SK-N-SH treated with all-trans-retinoic acid at 6 μM for 48 hours (cell line): Measurements from ENCODE around the gene SLC35A2.
A peak's percentile ranks its signal among the peaks of the same experiment; 100 is the strongest.

ENCODE experiments used
- ATAC-seq: fragments of 200-7000 bp; cut with Tn5 transposase; 3 replicates; pipeline ENCODE4 v1.9.1; 2020; ENCODE audit warnings: mild to moderate bottlenecking, moderate library complexity
- ARNTL ChIP-seq: fragments of 450-650 bp; formaldehyde crosslinking; IDR thresholded peaks from 2 replicates; pipeline ENCODE4 v1.5.0; 2020; ENCODE audit warnings: low read depth, mild to moderate bottlenecking, moderate library complexity, borderline replicate concordance
- CSDC2 ChIP-seq: fragments of 250-450 bp; sonication (Bioruptor Pico); IDR thresholded peaks from 2 replicates; pipeline ENCODE4 v1.5.0; 2020; ENCODE audit warnings: mild to moderate bottlenecking, moderate library complexity
- CSRNP3 ChIP-seq: fragments of 250-450 bp; sonication (Bioruptor Pico); IDR thresholded peaks from 2 replicates; pipeline ENCODE4 v1.5.1; 2021; ENCODE audit warnings: mild to moderate bottlenecking, moderate library complexity
- ESRRG ChIP-seq: fragments of 250-450 bp; sonication (Bioruptor Pico); IDR thresholded peaks from 2 replicates; pipeline ENCODE4 v1.6.1; 2021; ENCODE audit warnings: mild to moderate bottlenecking
- GLIS3 ChIP-seq: fragments of 250-450 bp; sonication (Bioruptor Pico); IDR thresholded peaks from 2 replicates; pipeline ENCODE4 v1.5.0; 2020; ENCODE audit warnings: mild to moderate bottlenecking, moderate library complexity
- ISL1 ChIP-seq: fragments of 250-450 bp; sonication (Bioruptor Pico); IDR thresholded peaks from 2 replicates; pipeline ENCODE4 v2.1.2; 2022; ENCODE audit warnings: mild to moderate bottlenecking, moderate library complexity
- OSR1 ChIP-seq: fragments of 250-450 bp; sonication (Bioruptor Pico); IDR thresholded peaks from 2 replicates; pipeline ENCODE4 v1.8.0; 2022; ENCODE audit warnings: moderate library complexity, mild to moderate bottlenecking, inconsistent platforms
- PATZ1 ChIP-seq: fragments of 250-450 bp; sonication (Bioruptor Pico); IDR thresholded peaks from 2 replicates; pipeline ENCODE4 v1.8.0; 2020; ENCODE audit warnings: mild to moderate bottlenecking, moderate library complexity, borderline replicate concordance
- POU6F1 ChIP-seq: fragments of 250-450 bp; sonication (Bioruptor Pico); IDR thresholded peaks from 2 replicates; pipeline ENCODE4 v1.8.0; 2021; ENCODE audit warnings: low read depth, mild to moderate bottlenecking, moderate library complexity, borderline replicate concordance
- RARB ChIP-seq: fragments of 250-450 bp; sonication (Bioruptor Pico); IDR thresholded peaks from 2 replicates; pipeline ENCODE4 v1.8.0; 2021; ENCODE audit warnings: mild to moderate bottlenecking, moderate library complexity
- SNAI2 ChIP-seq: fragments of 250-450 bp; sonication (Bioruptor Pico); IDR thresholded peaks from 2 replicates; pipeline ENCODE4 v1.5.0; 2020; ENCODE audit warnings: mild to moderate bottlenecking, moderate library complexity
- TCF4 ChIP-seq: fragments of 250-450 bp; sonication (Bioruptor Pico); IDR thresholded peaks from 2 replicates; pipeline ENCODE4 v1.8.0; 2021; ENCODE audit warnings: mild to moderate bottlenecking, moderate library complexity, borderline replicate concordance
- TOX ChIP-seq: fragments of 250-450 bp; sonication (Bioruptor Pico); IDR thresholded peaks from 2 replicates; pipeline ENCODE4 v1.8.0; 2021; ENCODE audit warnings: mild to moderate bottlenecking, moderate library complexity, borderline replicate concordance
- ZC3H10 ChIP-seq: fragments of 250-450 bp; sonication (Bioruptor Pico); IDR thresholded peaks from 2 replicates; pipeline ENCODE4 v1.5.1; 2021; ENCODE audit warnings: mild to moderate bottlenecking, moderate library complexity
- ZFP3 ChIP-seq: fragments of 250-450 bp; sonication (Bioruptor Pico); IDR thresholded peaks from 2 replicates; pipeline ENCODE4 v1.5.0; 2020; ENCODE audit warnings: mild to moderate bottlenecking, moderate library complexity
- ZFP30 ChIP-seq: fragments of 450-650 bp; formaldehyde crosslinking; IDR thresholded peaks from 2 replicates; pipeline ENCODE4 v1.5.0; 2022; ENCODE audit warnings: mild to moderate bottlenecking, moderate library complexity
- ZNF565 ChIP-seq: fragments of 450-650 bp; formaldehyde crosslinking; conservative IDR thresholded peaks from 2 replicates; pipeline ENCODE4 v1.5.0; 2020; ENCODE audit warnings: low read depth, mild to moderate bottlenecking, moderate library complexity
- ZNF70 ChIP-seq: fragments of 450-650 bp; formaldehyde crosslinking; IDR thresholded peaks from 2 replicates; pipeline ENCODE4 v1.5.0; 2020; ENCODE audit warnings: mild to moderate bottlenecking, moderate library complexity
- ZNF8 ChIP-seq: fragments of 450-650 bp; formaldehyde crosslinking; IDR thresholded peaks from 2 replicates; pipeline ENCODE4 v1.5.0; 2020; ENCODE audit warnings: mild to moderate bottlenecking, moderate library complexity

Gene SLC35A2

GRCh38 chrX:48918301-48918642, 6.8 kb upstream of the SLC35A2 start:
- no peak for TF ChIP-seq ZNF565
- TF ChIP-seq CSDC2 (CRISPR knock-in tag), result no peak
- TF ChIP-seq ESRRG (CRISPR knock-in tag), result no peak
- TF ChIP-seq ISL1 (CRISPR knock-in tag), result no peak
- no peak for TF ChIP-seq GLIS3 (CRISPR knock-in tag)
- TF ChIP-seq SNAI2, result no peak
- TF ChIP-seq ZNF70 (CRISPR knock-in tag), result no peak
- no peak for TF ChIP-seq PATZ1 (CRISPR knock-in tag)
- no peak for TF ChIP-seq ZFP3 (CRISPR knock-in tag)
- no peak for TF ChIP-seq CSRNP3 (CRISPR knock-in tag)
- no peak for TF ChIP-seq ARNTL
- no peak for TF ChIP-seq TCF4
- TF ChIP-seq ZC3H10 (CRISPR knock-in tag), result no peak
- TF ChIP-seq, all 23 proteins: peak for 0
- ATAC-seq, result no peak; the same call in 2 of the 3 replicates

- peak; percentile 68 for ATAC-seq
- TF ChIP-seq TOX (no peak), PATZ1 (CRISPR knock-in tag) (peak; percentile 26; the same call in 1 of the 2 replicates)
These were observed 5.9 kb upstream of the SLC35A2 start for GRCh38 chrX:48917139-48918001.

GRCh38 chrX:48914593-48915493, 3.4 kb upstream of the SLC35A2 start:
- no peak for ATAC-seq
- no peak for TF ChIP-seq ZNF8 (CRISPR knock-in tag)
- TF ChIP-seq, all 23 proteins: peak for 0

- ATAC-seq, result no peak
- TF ChIP-seq TCF4, result no peak
- TF ChIP-seq OSR1 (CRISPR knock-in tag), result no peak
These were observed 2.3 kb upstream of the SLC35A2 start for GRCh38 chrX:48913605-48914366.

- TF ChIP-seq ESRRG (CRISPR knock-in tag) (no peak), ZFP30 (CRISPR knock-in tag) (no peak), POU6F1 (CRISPR knock-in tag) (no peak), ISL1 (CRISPR knock-in tag) (no peak), ZNF565 (no peak), RARB (no peak), TCF4 (no peak)
- ATAC-seq, result peak; percentile 17
These were observed 477 bp downstream of the SLC35A2 start for GRCh38 chrX:48910926-48911411.
